ENCODE measurements around the gene HOXA6. TPM values are rescaled to one million over a fixed set of nuclear protein-coding genes. Genes with fewer than 3 reads are reported as not detected.

The HOXA6 gene
- total and polyA plus RNA-seq, 10 of the 15 experiments (the other 5 are each of a cell fraction or from before 2014, with no cell fraction given), result 0.08 TPM; not detected in 9

- ChIA-PET CTCF (interaction anchor here (0.7 to 3.1 kb wide), 10 partner anchors 8 to 789 kb away, joined by 3 to 21 read pairs (median 6); no protein-coding TSS in a partner anchor), RAD21 (ENCODE audit: unreplicated experiment) (interaction anchor here (0.5 to 1.4 kb wide), 3 partner anchors 14 to 477 kb away, joined by 3 to 4 read pairs (median 4); no protein-coding TSS in a partner anchor), SMC1A (ENCODE audit: uncharacterized antibody, unreplicated experiment) (interaction anchor here (1.0 to 1.6 kb wide), 7 partner anchors 8 to 1266 kb away, joined by 3 to 10 read pairs (median 4); no protein-coding TSS in a partner anchor), POLR2A (no interaction called here)
- no peaks in the 10 kb centered on the region for H4K20me1 ChIP-seq (ENCODE audit: control insufficient read depth, insufficient read depth)
- in situ Hi-C loops (cut with MboI), result loop anchor here (5.0 to 25.0 kb wide), 3 partner anchors 791 to 1296 kb away; no protein-coding TSS in a partner anchor
- H3K4me1 ChIP-seq (ENCODE audit: control insufficient read depth, insufficient read depth, low read length), result no peaks in the 10 kb centered on the region
- BruUV-seq (replicated peaks), result no TSS peak
- no peak overlapping the region for H3K9ac ChIP-seq (ENCODE audit: control insufficient read depth, insufficient read depth, low read length)
- no peaks in the 10 kb centered on the region for H3K36me3 ChIP-seq (ENCODE audit: control insufficient read depth in 2 of 2, insufficient read depth in 2 of 2, low read length in 1 of 2)
- intact Hi-C loops (cut with micrococcal nuclease; ENCODE audit: unreplicated experiment), result no loop called here
- peaks cover 19 to 43% of the 10 kb centered on the region in 2 experiments for H3K27me3 ChIP-seq (replicated peaks in 1 of 2; ENCODE audit: control insufficient read depth in 2 of 2, insufficient read depth in 2 of 2, low read length in 1 of 2)
- no peak overlapping the region for H2AFZ ChIP-seq (ENCODE audit: control insufficient read depth, low read depth, low read length)
- no peak for TF ChIP-seq ZBTB33 (IDR thresholded peaks at IDR 0.05)
- TF ChIP-seq MYB (IDR thresholded peaks at IDR 0.05; ENCODE audit: borderline replicate concordance, low read depth, low read length), result no peak
- no peak for TF ChIP-seq PAX8 (IDR thresholded peaks at IDR 0.05)
- TF ChIP-seq RCOR1 (conservative IDR thresholded peaks at IDR 0.05; ENCODE audit: low read depth, low read length), result no peak
- no peak for TF ChIP-seq FOXM1 (IDR thresholded peaks at IDR 0.05; ENCODE audit: low read depth, low read length)
- TF ChIP-seq POLR2AphosphoS2 (IDR thresholded peaks at IDR 0.05; ENCODE audit: low read depth, low read length), result no peak
- no peak for TF ChIP-seq EP300 (IDR thresholded peaks at IDR 0.05; ENCODE audit: borderline replicate concordance in 1 of 2, control insufficient read depth in 1 of 2, low read depth in 2 of 2, low read length in 2 of 2)
- no peak for TF ChIP-seq SRF (IDR thresholded peaks at IDR 0.05; ENCODE audit: low read depth in 2 of 2, low read length in 2 of 2)
- no peak for TF ChIP-seq E4F1 (IDR thresholded peaks at IDR 0.05; ENCODE audit: borderline replicate concordance, partially characterized antibody)
- TF ChIP-seq STAT1 (conservative IDR thresholded peaks at IDR 0.05), result no peak
- TF ChIP-seq CEBPB (IDR thresholded peaks at IDR 0.05; ENCODE audit: borderline replicate concordance in 1 of 2, low read depth in 2 of 2, low read length in 2 of 2), result no peak
- no peak for TF ChIP-seq MEF2B (IDR thresholded peaks at IDR 0.05; ENCODE audit: partially characterized antibody, poor library complexity, severe bottlenecking)
- 24% methylated on average over 35 of the region's 35 CpGs for WGBS (ENCODE audit: insufficient coverage, insufficient replicate concordance, low lambda C conversion rate, missing lambda C conversion rate)
- DNase-seq (ENCODE audit: low read depth, low spot score) (no peak), FAIRE-seq (no peak), ATAC-seq (no peak)
- no peak overlapping the region for H3K4me3 ChIP-seq
- no peak overlapping the region for H3K4me2 ChIP-seq (ENCODE audit: control insufficient read depth, insufficient read depth)
- H3K9me3 ChIP-seq (replicated peaks; ENCODE audit: control insufficient read depth, insufficient read depth, low read length), result no peaks in the 10 kb centered on the region; the same call in 2 of the 3 replicates
- no peaks in the 10 kb centered on the region for H3K79me2 ChIP-seq (ENCODE audit: control insufficient read depth, insufficient read depth, low read length)
- no peak overlapping the region for H3K27ac ChIP-seq (ENCODE audit: control insufficient read depth, insufficient read depth)
Measured at GRCh38 chr7:27158436-27159265, 11.1 kb upstream of the HOXA6 start.

Data from GM12878 (cell line).